Measurements from ENCODE around the gene ACAP2.
A peak's percentile ranks its signal among the peaks of the same experiment; 100 is the strongest.

The ACAP2 gene

GRCh38 chr3:195446359-195446758 lies 3.5 kb upstream of the ACAP2 start:
- intact Hi-C loops (cut with DNase I), result loop anchor here (10.0 kb wide), 1 partner anchor 98 kb away; the partner anchor contains the start of gene PPP1R2
- no peak for DNase-seq

- DNase-seq, result no peak
- intact Hi-C loops (cut with DNase I), result loop anchor here (10.0 kb wide), 1 partner anchor 99 kb away; the partner anchor contains the start of gene PPP1R2
Measured at GRCh38 chr3:195445885-195446284, 3.1 kb upstream of the ACAP2 start.

GRCh38 chr3:195443391-195443989 lies 670 bp upstream of the ACAP2 start:
- intact Hi-C loops (cut with DNase I), result loop anchor here (5.0 to 10.0 kb wide), 3 partner anchors 101 to 771 kb away; partner anchors contain the start of genes LSG1, PPP1R2 and XXYLT1
- peak in 4 of 42 donors; percentile 11 to 38 (median 14) for DNase-seq

GRCh38 chr3:195441992-195442572 lies 738 bp downstream of the ACAP2 start:
- intact Hi-C loops (cut with DNase I), result loop anchor here (5.0 to 10.0 kb wide), 3 partner anchors 103 to 770 kb away; partner anchors contain the start of genes LSG1, PPP1R2 and XXYLT1
- peak in 41 of 42 donors; percentile 16 to 79 (median 53) for DNase-seq

GRCh38 chr3:195441476-195441991 lies 1.3 kb downstream of the ACAP2 start:
- DNase-seq, result peak in 12 of 42 donors; percentile 49 to 81 (median 58)
- intact Hi-C loops (cut with DNase I), result loop anchor here (5.0 to 10.0 kb wide), 3 partner anchors 103 to 769 kb away; partner anchors contain the start of genes LSG1, PPP1R2 and XXYLT1

GRCh38 chr3:195441051-195441450 lies 1.8 kb downstream of the ACAP2 start:
- intact Hi-C loops (cut with DNase I), result loop anchor here (5.0 to 10.0 kb wide), 3 partner anchors 104 to 769 kb away; partner anchors contain the start of genes LSG1, PPP1R2 and XXYLT1

GRCh38 chr3:195440379-195440778 lies 2.4 kb downstream of the ACAP2 start:
- DNase-seq, result no peak
- intact Hi-C loops (cut with DNase I), result loop anchor here (5.0 to 10.0 kb wide), 3 partner anchors 104 to 768 kb away; partner anchors contain the start of genes LSG1, PPP1R2 and XXYLT1

More at GRCh38 chr3:195441051-195441450, 1.8 kb downstream of the ACAP2 start:
- DNase-seq, result no peak

DNA sequence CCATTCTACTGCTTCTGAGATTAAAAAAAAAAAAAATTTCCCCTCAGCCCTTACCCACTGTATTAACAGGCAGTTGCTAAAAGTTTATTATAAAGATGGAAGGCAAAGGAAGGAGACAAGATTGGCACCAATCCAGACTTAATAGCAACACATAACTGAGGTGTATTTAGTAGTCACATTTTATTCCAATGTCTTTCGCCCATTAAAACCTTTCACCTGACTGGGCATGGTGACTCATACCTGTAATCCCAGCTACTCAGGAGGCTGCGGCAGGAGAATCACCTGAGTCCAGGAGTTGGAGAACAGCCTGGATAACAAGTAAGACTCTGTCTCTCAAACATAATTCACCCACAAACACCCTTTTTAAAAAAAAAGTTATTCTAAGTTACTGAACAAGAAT lies 4.4 kb downstream of the ACAP2 start:
- DNase-seq, result no peak
- intact Hi-C loops (cut with DNase I), result no loop called here

GRCh38 chr3:195425849-195426248 lies 17.0 kb downstream of the ACAP2 start:
- intact Hi-C loops (cut with DNase I), result no loop called here
- DNase-seq, result no peak

DNA sequence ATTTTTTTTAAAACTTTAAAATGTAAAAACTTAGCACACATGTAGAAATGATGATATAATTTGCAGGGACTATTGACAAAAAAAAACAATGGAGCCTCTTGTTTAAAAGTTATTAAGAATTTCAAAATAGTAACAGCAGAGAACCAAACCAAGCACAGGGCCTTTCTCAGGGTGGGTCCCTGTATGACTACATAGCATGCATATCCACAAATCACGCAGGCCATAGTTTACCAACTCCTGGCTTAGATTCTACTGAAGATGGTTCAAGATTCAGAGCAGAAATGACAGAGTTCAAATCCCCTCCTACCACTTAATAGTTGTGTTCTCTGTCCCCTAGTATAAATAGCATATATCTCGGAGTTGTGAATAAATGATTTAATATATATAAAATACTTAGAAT lies 19.0 kb downstream of the ACAP2 start:
- DNase-seq, result no peak
- intact Hi-C loops (cut with DNase I), result no loop called here

GRCh38 chr3:195421400-195421799 lies 21.4 kb downstream of the ACAP2 start:
- DNase-seq, result no peak
- intact Hi-C loops (cut with DNase I), result no loop called here

GRCh38 chr3:195416795-195417194 lies 26.0 kb downstream of the ACAP2 start:
- intact Hi-C loops (cut with DNase I), result no loop called here
- DNase-seq, result no peak

GRCh38 chr3:195411836-195412235 lies 31.0 kb downstream of the ACAP2 start:
- intact Hi-C loops (cut with DNase I), result no loop called here
- no peak for DNase-seq

DNA sequence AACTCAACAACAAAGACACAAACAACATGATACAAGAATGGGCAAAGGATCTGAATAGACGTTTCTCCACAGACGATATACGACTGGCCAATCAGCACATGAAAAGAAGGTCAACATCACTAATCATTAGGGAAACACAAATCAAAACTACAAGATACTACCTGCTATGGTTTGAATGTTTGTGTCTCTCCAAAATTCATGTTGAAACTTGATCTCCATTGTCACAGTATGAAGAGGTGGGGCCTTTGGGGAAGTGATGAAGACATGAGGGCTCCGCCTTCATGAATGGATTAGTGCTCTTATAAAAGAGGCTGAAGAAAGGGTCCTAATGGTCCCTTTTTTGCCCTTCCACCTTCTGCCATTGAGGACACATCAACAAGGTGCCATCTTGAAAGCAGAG lies 32.3 kb downstream of the ACAP2 start:
- intact Hi-C loops (cut with DNase I), result no loop called here
- DNase-seq, result no peak

DNA sequence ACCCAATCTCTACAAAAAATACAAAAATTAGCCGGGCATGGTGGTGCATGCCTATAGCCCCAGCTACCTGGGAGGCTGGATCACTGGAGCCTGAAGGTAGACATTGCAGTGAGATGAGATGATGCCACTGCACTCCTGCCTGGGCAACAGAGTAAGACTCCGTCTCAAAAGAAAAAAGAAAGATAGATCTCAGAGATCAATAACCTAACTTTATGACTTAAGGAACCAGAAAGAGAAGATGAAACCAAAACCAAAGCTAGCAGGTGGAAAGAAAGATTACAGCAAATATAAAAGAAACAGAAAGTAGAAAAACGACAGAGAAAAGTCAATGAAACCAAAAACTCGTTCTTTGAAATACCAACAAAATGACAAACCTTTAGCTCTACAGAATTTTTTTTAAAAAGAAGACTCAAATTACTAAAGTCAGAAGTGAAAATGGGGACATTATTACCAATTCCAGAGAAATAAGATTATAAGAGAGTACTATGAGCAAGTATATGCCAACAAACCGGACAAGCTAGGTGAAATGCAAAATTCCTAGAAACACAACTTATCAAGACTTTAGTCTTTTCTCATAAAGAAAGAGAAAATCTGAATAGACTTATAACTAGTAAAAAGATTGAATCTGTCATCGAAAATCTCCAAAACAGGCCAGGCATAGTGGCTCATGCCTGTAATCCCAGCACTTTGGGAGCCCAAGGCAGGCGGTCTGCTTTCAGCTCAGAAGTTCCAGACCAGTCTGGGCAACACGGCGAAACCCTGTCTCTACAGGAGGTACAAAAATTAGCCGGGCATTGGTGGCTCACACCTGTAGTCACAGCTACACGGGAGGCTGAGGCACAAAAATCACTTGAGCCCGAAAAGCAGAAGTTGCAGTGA lies 35.0 kb downstream of the ACAP2 start:
- no peak for DNase-seq
- intact Hi-C loops (cut with DNase I), result no loop called here

GRCh38 chr3:195405651-195406050 lies 37.2 kb downstream of the ACAP2 start:
- intact Hi-C loops (cut with DNase I), result no loop called here

GRCh38 chr3:195403841-195404408 lies 38.9 kb downstream of the ACAP2 start:
- intact Hi-C loops (cut with DNase I), result no loop called here
- no peak for DNase-seq

More at GRCh38 chr3:195405651-195406050, 37.2 kb downstream of the ACAP2 start:
- DNase-seq, result no peak

DNA sequence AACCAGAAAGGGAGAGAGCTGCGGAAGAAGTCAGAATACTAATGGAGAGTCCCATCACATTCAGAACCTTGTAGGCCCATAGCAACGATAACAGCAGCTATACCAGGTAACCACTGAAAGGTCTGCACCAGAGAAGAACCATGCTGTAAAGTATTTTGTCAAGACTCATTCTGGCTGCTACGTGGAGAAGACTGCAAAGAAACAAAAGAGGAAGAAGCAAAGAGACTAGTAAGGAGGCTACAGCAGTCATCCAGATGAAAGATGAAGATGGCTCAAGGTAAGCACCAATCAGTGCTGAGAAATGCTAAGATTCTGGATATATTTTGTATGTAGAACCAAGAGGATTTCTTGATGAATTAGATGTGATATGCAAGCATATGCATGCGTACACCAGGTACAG lies 39.6 kb downstream of the ACAP2 start:
- no peak for DNase-seq
- intact Hi-C loops (cut with DNase I), result no loop called here

DNA sequence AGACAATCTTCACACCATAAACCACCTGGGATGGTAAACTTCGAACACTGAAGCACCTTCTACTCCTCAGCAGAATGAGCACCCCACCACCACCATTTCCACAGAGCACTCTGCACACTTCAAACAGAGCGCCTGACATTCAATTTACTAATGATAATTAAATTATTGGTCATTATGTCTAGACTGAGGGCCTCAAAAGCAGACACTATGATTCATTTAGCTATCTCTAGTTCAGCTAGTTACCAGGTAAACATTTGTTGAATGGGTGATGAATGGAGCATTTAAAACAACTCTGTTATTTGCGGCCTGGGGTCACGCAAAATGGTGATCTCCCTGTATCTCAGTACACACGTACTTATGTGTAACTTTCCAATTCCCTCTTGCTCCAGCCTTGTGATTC lies 40.9 kb downstream of the ACAP2 start:
- DNase-seq, result no peak
- intact Hi-C loops (cut with DNase I), result no loop called here

All from head of caudate nucleus (tissue), 42 donors.